H1 (cell line): ENCODE data around the gene GRID2. TPM values are rescaled to one million over a fixed set of nuclear protein-coding genes. Genes with fewer than 3 reads are reported as not detected.

Experiments
- E2F6 ChIP-seq: IDR thresholded peaks from 2 replicates; pipeline ENCODE4 v1.6.1; 2012; ENCODE audit warnings: inconsistent platforms
- JUND ChIP-seq: IDR thresholded peaks from 2 replicates; pipeline ENCODE4 v1.6.1; 2011; ENCODE audit warnings: mild to moderate bottlenecking, improper control_type of control experiment, low read length
- SP4 ChIP-seq: IDR thresholded peaks from 2 replicates; pipeline ENCODE4 v1.6.1; 2012; ENCODE audit warnings: low read length, inconsistent platforms
- polyA plus RNA-seq, 7 experiments: library from polyadenylated mRNA; depleted of rRNA in 3 of 7; stranded (reverse) in 5 of 7; unstranded in 2 of 7; fragments of >200 nt in 5 of 7; fragments of 200-250 nt in 2 of 7; gene quantifications; 1 replicate in 5 of 7; 2 replicates in 1 of 7; 4 replicates in 1 of 7; pipeline versions ENCODE4 v1.2.1 to v1.2.3, GENCODE V29; 2011 to 2013; ENCODE audit warnings: missing spikeins in 2 of 7, mixed read lengths in 2 of 7
- total RNA-seq: library from RNA; stranded (reverse); fragmentation: NEBNext Ultra II Directional; extraction: Animal tissue kit (Norgen Biotek cat#: 25700); gene quantifications from 2 replicates; pipeline ENCODE4 v1.2.1, GENCODE V29; 2021

The GRID2 gene
- total and polyA plus RNA-seq, 2 of the 8 experiments (the other 6 are each of a cell fraction or from before 2014, with no cell fraction given), result 31.1 to 81.9 TPM

- TF ChIP-seq SP4 (no peak), JUND (no peak), E2F6 (no peak)
Observed at GRCh38 chr4:92996533-92996932, 692.8 kb downstream of the GRID2 start (continued).
